Fibroblast of lung (primary cell): ENCODE measurements around the gene NRROS.

Experiments
- CTCF ChIP-seq, 2 donors: IDR thresholded peaks in 1 of 2; conservative IDR thresholded peaks in 1 of 2; 1 replicate in 1 of 2; 2 replicates in 1 of 2; pipeline ENCODE4 v1.5.1; 2011 to 2012; ENCODE audit warnings: low read length in 2 of 2, control low read depth in 1 of 2, inconsistent platforms in 1 of 2, low read depth in 1 of 2, mild to moderate bottlenecking in 1 of 2
- EZH2 ChIP-seq: IDR thresholded peaks from 2 replicates; pipeline ENCODE4 v1.5.1; 2012; ENCODE audit warnings: low read length, control low read depth, mild to moderate bottlenecking; ENCODE audit errors: missing control alignments

- no peak for TF ChIP-seq CTCF (conservative IDR thresholded peaks at IDR 0.05 in 1 of 2, IDR thresholded peaks at IDR 0.05 in 1 of 2; ENCODE audit: low read depth in 1 of 2, low read length in 2 of 2)
- TF ChIP-seq EZH2, result no peak
Observed at GRCh38 chr3:196695849-196696226, 56.3 kb downstream of the NRROS start.
